Measurements from ENCODE around the gene GRK5. TPM values are rescaled to one million over a fixed set of nuclear protein-coding genes. Genes with fewer than 3 reads are reported as not detected.

The GRK5 gene
- total RNA-seq, 2 donors from 2014 or later = 11.1 to 16.2 TPM

DNA sequence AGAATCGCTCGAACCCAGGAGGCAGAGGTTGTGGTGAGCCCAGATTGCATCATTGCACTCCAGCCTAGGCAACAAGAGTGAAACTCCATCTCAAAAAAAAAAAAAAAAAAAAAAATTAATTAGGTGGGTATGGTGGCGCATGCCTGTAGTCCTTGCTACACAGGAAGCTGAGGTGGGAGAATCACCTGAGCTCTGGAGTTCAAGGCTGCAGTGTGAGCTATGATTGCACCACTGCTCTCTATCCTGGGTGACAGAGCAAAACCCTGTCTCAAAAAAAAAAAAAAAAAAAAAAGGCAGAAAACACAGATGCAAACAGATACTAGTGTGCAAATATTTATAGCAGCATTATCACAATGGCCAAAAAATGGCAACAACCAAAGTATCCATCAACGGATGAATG, 200.7 kb downstream of the GRK5 start:
- H3K36me3 Mint-ChIP-seq = no peaks in the 10 kb centered on the region
- H3K27me3 Mint-ChIP-seq = no peaks in the 10 kb centered on the region
- DNase-seq (ENCODE audit: low spot score) = no peak
- H3K4me1 Mint-ChIP-seq (ENCODE audit: low read depth in 2 of 2) = no peaks in the 10 kb centered on the region
- no peaks in the 10 kb centered on the region for H3K9me3 Mint-ChIP-seq
- H3K4me3 Mint-ChIP-seq = no peak overlapping the region
- H3K27ac Mint-ChIP-seq = no peak overlapping the region
- no peak for ATAC-seq

DNA sequence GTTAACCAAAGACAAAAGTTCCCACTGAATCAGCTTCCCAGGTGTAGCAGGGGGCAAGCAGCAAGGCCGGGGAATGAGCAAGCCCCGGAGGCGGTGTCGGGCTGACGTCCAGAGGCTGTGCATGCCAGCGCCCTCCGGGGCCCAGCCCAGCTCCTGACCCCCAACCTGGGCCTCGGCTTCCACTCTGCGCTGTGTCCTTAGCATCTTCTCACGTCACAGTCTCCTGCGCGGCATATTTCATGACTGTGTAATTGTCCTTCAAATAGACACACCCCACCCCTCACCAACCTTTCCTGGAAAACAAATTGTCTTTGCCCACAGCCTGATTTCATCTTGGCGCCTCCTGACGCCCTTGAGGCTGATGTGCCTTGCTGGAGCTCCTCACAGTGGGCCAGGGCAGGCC, 201.6 kb downstream of the GRK5 start:
- no peaks in the 10 kb centered on the region for H3K9me3 Mint-ChIP-seq
- ATAC-seq = no peak
- H3K27ac Mint-ChIP-seq = no peak overlapping the region
- no peaks in the 10 kb centered on the region for H3K27me3 Mint-ChIP-seq
- no peaks in the 10 kb centered on the region for H3K36me3 Mint-ChIP-seq
- no peaks in the 10 kb centered on the region for H3K4me1 Mint-ChIP-seq (ENCODE audit: low read depth in 2 of 2)
- no peak overlapping the region for H3K4me3 Mint-ChIP-seq
- DNase-seq (ENCODE audit: low spot score) = no peak

DNA sequence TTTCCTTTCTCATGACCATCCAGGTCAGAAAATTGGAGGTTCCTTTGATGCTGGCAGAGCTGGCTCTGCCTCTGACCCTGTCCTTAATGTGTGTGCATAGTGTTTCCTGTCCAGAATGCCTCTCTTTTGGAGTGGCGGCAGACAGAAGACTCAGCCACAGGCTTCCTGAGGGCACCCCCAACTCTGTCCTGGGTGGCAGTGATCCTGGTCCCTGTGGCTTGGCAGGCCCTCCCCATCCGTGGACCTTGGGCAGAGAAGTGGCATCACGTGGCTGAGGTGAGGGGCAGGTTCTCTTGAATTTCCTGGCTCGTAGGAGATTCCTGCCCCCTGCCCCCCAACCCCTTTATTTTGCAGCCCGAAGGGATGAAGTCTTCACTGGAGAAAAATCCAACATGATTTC, 202.0 kb downstream of the GRK5 start:
- Mint-ChIP-seq H3K36me3 (no peaks in the 10 kb centered on the region), H3K4me3 (no peak overlapping the region), H3K27ac (no peak overlapping the region), H3K27me3 (no peaks in the 10 kb centered on the region), H3K9me3 (no peaks in the 10 kb centered on the region), H3K4me1 (ENCODE audit: low read depth in 2 of 2) (no peaks in the 10 kb centered on the region)
- no peak for DNase-seq (ENCODE audit: low spot score)
- no peak for ATAC-seq

DNA sequence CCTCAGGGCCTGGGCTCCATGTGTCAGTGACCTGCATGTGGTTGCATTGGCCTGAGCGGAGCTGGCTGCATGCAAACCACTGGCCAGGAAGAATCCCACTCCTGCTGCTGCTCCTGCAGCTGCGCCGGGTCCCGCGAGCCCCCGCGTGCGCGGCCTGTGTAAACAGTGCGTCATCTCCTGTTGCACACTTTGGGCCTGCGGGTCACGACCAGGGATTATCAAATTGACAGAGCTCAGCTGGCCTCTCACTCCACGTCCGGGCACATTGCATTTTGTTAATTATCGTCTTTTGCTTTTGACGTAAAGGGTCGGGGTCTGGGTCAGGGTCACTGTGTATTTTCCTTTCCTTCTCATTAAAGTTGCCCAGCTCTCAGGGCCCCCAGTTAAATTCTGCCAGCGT, 202.5 kb downstream of the GRK5 start:
- ATAC-seq = no peak
- Mint-ChIP-seq H3K27me3 (no peaks in the 10 kb centered on the region), H3K4me1 (ENCODE audit: low read depth in 2 of 2) (no peaks in the 10 kb centered on the region), H3K36me3 (no peaks in the 10 kb centered on the region), H3K4me3 (no peak overlapping the region), H3K9me3 (no peaks in the 10 kb centered on the region), H3K27ac (no peak overlapping the region)
- no peak for DNase-seq (ENCODE audit: low spot score)

DNA sequence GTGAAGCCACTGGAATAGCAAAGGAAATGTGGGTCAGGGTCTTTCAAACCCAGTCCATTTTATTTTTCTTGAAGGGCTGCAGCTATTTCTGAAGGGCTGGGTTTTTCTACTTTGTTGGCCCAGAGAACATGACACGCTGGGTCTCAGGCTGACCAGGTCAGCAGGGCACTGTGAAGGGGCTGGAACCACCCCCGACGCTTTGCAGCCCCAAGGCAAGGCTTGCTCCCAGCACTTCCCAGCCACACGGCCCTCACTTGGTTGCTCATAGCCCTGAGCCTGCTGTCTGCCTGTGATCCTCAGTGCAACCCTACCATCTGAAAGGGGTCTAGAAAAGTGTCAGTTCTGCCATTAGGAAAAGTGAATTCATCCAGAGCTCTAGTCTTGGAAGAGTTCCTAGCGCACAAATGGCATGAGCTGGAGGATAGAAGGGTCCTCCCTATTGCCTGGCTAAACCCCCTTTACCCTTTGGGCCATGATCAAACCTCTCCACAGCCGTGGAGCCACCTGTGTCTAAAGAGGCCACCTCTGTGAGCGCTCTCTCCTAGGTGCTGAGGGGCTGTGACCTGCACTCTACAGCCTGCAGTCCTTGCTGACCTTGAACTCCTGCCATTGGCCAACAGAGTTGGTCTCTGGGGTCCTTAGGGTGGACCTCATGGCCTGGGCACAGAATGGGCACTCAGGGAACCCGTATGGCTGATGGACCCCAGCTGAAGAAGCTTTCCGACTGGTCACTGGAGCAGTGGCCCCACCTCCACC, 203.2 kb downstream of the GRK5 start:
- Mint-ChIP-seq H3K27me3 (no peaks in the 10 kb centered on the region), H3K4me3 (no peak overlapping the region), H3K27ac (no peak overlapping the region), H3K36me3 (no peaks in the 10 kb centered on the region), H3K9me3 (no peaks in the 10 kb centered on the region), H3K4me1 (ENCODE audit: low read depth in 2 of 2) (no peaks in the 10 kb centered on the region)
- ATAC-seq (no peak), DNase-seq (ENCODE audit: low spot score) (no peak)

DNA sequence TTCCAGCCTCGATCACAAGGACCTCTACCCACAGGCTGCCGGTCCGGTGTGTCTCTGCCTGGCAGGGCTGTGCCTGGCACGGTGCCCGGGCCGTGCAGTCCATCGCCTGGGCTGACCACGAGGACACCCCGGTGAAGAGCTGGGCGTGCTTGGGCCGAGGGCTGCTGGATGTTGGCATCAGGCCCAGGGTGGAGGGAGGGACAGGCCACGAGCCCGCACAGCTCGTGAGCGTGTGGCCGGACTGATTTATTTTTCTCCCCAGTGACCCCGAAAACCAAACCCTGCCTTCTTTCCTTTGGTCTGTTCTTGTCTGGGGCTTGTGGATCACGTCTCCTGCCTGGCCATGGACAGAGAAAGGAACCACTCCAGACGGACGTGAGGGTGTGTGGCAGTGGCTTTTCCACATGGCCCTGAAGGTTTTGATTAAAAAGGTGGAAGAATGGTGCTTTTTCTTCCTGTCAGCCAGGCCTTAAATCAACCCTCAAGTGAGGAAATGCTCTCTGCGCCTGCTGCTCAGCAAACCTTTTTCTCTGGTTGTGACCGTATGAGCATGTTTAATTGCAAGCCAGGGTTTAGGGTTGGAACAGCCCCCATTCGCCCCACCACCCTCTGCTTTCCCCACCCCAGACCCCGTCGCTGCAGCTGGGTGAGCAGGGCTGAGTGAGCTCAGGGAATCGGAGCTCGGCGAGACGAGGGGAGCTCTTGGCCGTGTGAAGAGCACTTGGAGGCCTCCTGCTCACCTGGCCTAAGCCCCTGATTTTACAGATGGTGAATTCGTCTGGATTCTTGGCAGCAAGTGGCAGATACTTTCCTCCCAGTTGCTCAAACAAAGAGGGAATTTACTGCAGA, 205.1 kb downstream of the GRK5 start:
- H3K36me3 Mint-ChIP-seq = no peaks in the 10 kb centered on the region

DNA sequence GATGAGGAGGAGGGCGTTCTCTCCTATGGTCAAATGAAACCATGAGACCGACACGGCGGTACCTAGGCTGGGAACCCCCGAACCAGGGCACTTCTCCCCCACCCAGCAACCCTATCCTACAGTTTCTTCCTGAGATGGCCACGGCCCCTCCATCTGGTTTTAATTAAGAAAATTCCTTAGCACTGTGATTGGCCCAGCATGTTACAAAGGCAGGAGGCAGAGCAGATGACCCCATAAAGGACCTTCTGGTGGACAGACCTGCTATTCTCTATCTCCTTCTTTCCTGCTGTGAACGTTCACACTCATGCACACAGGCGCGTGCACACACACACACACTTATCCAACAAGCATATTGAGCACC, 205.7 kb downstream of the GRK5 start:
- no peaks in the 10 kb centered on the region for H3K27me3 Mint-ChIP-seq
- DNase-seq (ENCODE audit: low spot score) = no peak
- H3K4me1 Mint-ChIP-seq (ENCODE audit: low read depth in 2 of 2) = no peaks in the 10 kb centered on the region
- no peak for ATAC-seq
- no peak overlapping the region for H3K4me3 Mint-ChIP-seq
- H3K36me3 Mint-ChIP-seq = no peaks in the 10 kb centered on the region
- no peak overlapping the region for H3K27ac Mint-ChIP-seq
- no peaks in the 10 kb centered on the region for H3K9me3 Mint-ChIP-seq

More for the DNA sequence above, 205.1 kb downstream of the GRK5 start:
- Mint-ChIP-seq H3K27me3 (no peaks in the 10 kb centered on the region), H3K4me3 (no peak overlapping the region), H3K4me1 (ENCODE audit: low read depth in 2 of 2) (no peaks in the 10 kb centered on the region), H3K27ac (no peak overlapping the region), H3K9me3 (no peaks in the 10 kb centered on the region)
- DNase-seq (ENCODE audit: low spot score) = no peak
- ATAC-seq = no peak

DNA sequence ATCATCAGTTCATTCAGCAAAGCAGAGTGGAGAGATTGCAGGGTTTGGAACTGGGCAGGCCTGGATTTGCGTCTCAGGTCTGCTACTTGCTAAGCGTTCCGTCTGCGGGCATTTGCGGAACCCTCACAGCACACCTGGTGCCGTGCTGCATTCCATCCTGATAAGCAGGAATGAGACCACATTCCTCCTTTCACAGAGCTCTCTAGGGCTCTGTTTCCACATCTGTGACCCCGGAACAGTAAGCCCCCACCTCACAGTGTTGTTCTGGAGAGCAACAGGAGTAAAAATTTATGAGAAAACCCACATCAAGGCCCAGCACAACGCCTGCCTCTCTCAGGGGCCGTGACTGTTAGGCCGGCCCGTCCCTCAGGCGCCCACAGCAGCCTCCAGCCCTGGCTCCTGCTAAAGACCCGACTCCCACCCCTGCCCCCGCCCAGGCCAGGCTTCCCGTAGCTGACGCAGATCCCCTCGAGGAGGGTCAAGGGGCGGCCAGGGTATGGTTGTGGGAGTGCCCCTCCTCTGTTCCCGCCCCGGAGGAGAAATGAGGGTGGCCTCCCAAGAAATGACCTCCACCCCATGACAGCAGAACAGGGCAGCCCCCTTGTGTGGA, 206.2 kb downstream of the GRK5 start:
- Mint-ChIP-seq H3K4me1 (ENCODE audit: low read depth in 2 of 2) (no peaks in the 10 kb centered on the region), H3K4me3 (no peak overlapping the region), H3K36me3 (no peaks in the 10 kb centered on the region), H3K9me3 (no peaks in the 10 kb centered on the region), H3K27ac (no peak overlapping the region), H3K27me3 (no peaks in the 10 kb centered on the region)
- no peak for DNase-seq (ENCODE audit: low spot score)
- ATAC-seq = no peak

DNA sequence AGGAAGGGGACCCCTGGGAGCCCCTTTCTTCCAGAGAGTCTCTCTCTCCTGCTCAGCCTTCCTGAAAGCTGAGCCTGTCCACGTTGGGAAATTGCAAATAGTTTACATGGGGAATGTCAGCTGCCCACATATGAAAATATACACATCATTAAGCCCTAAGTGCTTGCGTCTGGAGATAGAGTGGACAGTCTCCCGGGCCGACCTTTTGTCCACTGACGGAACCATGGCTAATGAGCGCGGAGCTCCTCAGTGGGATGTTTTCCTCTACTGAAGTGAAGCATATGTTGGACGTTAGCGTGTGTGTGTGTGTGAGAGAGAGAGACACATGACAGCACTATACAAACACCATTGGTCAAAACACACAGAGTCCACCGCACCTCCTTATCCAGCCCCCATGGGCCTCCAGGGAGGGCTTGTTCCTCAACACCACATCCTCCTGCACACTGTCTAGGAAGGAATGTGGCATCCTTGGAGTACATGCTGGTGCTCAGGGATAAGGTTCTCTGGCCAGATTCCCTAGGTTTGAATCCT, 206.8 kb downstream of the GRK5 start:
- no peak for DNase-seq (ENCODE audit: low spot score)
- Mint-ChIP-seq H3K4me3 (no peak overlapping the region), H3K9me3 (no peaks in the 10 kb centered on the region), H3K27me3 (no peaks in the 10 kb centered on the region), H3K27ac (no peak overlapping the region), H3K4me1 (ENCODE audit: low read depth in 2 of 2) (no peaks in the 10 kb centered on the region), H3K36me3 (no peaks in the 10 kb centered on the region)
- ATAC-seq = no peak

DNA sequence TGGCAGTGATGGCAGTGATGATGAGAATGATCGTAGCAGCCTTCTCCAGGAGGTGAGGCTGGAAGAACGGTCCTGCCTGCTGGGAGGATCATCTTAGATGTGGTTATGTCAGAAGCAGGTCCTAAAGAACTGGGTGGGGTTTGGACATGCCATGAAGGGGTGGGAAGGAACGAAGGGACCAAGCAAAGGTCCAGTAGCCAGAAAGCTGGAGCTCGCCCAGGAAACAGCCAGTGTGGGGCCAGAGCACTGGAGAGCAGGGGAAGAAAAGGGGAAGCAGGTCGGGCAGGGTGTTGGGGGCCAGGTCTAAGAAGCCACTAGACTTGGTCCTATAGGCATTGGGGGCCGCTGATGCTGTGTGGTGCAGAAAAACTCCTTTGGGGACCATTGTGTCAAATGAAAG, 207.8 kb downstream of the GRK5 start:
- no peak for ATAC-seq
- H3K4me1 Mint-ChIP-seq (ENCODE audit: low read depth in 2 of 2) = no peaks in the 10 kb centered on the region
- no peaks in the 10 kb centered on the region for H3K36me3 Mint-ChIP-seq
- no peaks in the 10 kb centered on the region for H3K27me3 Mint-ChIP-seq
- H3K9me3 Mint-ChIP-seq = no peaks in the 10 kb centered on the region
- DNase-seq (ENCODE audit: low spot score) = no peak
- H3K27ac Mint-ChIP-seq = no peak overlapping the region
- no peak overlapping the region for H3K4me3 Mint-ChIP-seq

DNA sequence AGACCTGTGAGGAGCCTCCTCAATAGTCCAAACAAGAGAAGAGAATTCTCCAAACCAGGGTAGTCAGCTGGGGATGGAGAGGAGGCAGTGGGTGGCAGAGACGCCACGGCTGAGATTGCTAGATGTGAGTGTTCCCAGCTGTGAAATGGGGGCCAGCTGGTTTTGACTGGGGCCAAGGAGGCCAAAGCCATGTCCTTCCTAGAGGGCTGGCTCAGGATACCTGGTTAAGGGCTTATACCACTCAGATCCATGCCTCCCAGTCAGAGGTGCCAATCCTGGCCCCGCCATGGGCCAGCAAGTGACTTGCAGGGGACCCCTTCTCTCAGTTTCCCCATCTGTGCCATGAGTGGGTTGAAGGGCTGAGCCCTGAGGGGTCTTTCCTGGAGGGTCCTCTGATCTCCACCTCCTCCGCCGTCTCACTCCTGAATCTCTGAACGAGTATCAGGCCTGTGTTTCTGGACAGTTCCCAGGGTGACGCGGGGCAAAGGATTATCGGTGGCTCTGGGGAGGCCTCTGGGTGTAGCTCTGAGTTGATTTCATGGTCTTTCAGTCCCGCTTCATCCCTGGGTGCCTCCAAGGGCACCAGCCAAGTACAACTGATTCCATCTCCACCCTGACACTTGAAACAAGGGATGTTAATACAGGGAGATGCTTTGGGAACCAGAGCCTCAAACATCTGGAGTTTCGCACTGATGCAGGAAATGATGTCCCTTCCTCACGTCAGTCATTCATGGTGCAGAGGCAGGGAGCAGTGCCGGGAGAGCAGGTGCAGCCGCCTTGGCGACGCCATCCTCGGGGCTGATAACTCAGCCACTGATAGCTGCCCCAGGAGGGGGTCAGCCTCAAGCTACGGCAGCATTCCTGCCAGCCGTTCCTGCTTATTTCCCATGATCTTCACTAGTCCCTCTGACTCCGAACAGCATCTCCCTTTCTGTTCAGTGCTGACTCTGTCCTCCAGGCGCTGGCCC, 208.4 kb downstream of the GRK5 start:
- H3K27me3 Mint-ChIP-seq = no peaks in the 10 kb centered on the region

DNA sequence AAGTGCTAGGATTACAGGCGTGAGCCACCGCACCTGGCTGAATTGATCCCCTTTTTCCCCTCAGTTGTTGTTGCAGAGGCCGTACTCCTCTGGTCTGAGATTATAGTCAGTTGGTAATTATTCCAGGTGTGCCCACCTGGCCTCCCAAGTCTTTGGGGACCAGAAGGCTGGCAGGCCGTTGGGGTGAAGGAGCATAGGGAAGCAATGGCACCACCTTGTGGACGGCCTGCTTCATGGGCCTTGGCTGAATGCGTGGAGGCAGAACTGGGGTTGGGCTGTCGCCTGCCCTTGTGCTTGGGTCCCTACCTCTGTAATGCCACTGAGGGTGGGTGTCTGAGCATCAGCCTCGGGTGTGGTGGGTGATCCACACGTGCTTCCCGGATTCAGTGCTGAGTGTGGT, 209.5 kb downstream of the GRK5 start:
- no peaks in the 10 kb centered on the region for H3K27me3 Mint-ChIP-seq
- no peaks in the 10 kb centered on the region for H3K36me3 Mint-ChIP-seq
- no peaks in the 10 kb centered on the region for H3K9me3 Mint-ChIP-seq
- no peak for DNase-seq (ENCODE audit: low spot score)
- H3K4me3 Mint-ChIP-seq = no peak overlapping the region
- H3K4me1 Mint-ChIP-seq (ENCODE audit: low read depth in 2 of 2) = peaks cover 0 to 4% of the 10 kb centered on the region in 2 donors
- H3K27ac Mint-ChIP-seq = no peak overlapping the region
- ATAC-seq = peak; percentile 67

More for the DNA sequence above, 208.4 kb downstream of the GRK5 start:
- no peaks in the 10 kb centered on the region for H3K9me3 Mint-ChIP-seq
- no peak for ATAC-seq
- H3K27ac Mint-ChIP-seq = no peak overlapping the region
- peaks cover 0 to 1% of the 10 kb centered on the region in 2 donors for H3K4me1 Mint-ChIP-seq (ENCODE audit: low read depth in 2 of 2)
- H3K36me3 Mint-ChIP-seq = no peaks in the 10 kb centered on the region
- no peak for DNase-seq (ENCODE audit: low spot score)
- H3K4me3 Mint-ChIP-seq = no peak overlapping the region

DNA sequence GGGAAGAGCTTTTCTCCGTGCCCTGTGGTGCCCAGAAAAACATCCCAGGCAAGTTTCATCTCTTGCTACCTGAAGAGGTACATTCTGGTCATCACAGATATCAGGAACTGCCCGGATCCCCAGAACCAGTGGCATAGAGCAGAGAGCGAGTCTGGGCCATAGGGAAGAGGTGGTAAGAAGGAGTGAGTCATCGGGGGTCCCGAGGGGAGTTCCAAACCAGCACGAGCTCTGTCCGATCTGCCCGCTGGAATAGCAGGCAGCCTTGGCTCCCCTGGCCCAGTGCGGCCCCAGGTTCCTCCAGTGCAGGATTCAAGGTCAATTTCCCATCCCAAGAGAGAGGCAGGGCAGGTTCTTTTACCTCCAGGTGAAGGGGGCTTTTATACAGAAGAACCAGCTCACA, 210.5 kb downstream of the GRK5 start:
- H3K27ac Mint-ChIP-seq = no peak overlapping the region
- H3K4me1 Mint-ChIP-seq (ENCODE audit: low read depth in 2 of 2) = peaks cover 0 to 4% of the 10 kb centered on the region in 2 donors
- DNase-seq (ENCODE audit: low spot score) (no peak), ATAC-seq (no peak)
- H3K27me3 Mint-ChIP-seq = no peaks in the 10 kb centered on the region
- no peak overlapping the region for H3K4me3 Mint-ChIP-seq
- H3K36me3 Mint-ChIP-seq = no peaks in the 10 kb centered on the region
- H3K9me3 Mint-ChIP-seq = no peaks in the 10 kb centered on the region

Measured in natural killer cell treated with Interleukin-12 subunit alpha and Interleukin-12 subunit beta and Interleukin-15 and Interleukin-18, amount 100 ng/mL, for 72 hours (primary cell).